IPS-NIHi7 (cell line): ENCODE data around the gene IFITM5.

Source experiments
- DNase-seq: peaks from one replicate; pipeline ENCODE4 v3.0.0; 2012; ENCODE audit warnings: mixed read lengths; ENCODE audit errors: extremely low spot score

IFITM5 gene

DNA sequence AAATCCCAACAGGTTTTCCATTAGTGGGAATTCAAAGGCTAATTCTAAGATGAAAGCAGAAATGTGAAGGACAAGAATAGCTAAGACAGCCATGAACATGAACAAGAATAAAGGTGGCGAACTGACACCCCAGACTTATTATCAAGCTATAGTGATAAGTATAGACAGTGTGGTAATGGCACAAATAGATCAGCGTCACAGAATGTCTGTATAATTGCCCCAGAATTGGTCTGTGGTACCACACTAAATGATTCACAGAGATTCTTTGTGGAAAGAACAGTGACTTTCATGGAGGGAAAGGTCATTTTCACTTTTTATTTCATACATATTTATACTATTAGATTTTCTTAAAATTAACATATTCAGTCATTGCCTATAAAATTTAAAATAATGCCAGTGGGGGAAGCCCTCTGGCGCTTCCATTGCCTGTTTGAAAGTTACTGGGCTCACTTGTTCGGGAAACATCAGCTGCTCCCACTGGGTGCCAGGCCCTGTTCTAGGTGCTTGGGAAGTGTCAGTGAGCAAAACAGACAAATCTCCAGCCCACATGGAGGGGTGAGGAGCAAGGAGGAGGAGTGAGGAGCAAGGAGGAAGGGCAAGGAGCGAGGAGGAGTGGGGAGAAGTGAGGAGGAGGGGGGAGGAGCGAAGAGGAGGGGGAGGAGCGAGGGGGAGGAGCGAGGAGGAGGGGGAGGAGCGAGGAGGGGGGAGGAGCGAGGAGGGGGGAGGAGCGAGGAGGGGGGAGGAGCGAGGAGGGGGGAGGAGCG is 32.5 kb downstream of the IFITM5 start:
- DNase-seq, result no peak

DNA sequence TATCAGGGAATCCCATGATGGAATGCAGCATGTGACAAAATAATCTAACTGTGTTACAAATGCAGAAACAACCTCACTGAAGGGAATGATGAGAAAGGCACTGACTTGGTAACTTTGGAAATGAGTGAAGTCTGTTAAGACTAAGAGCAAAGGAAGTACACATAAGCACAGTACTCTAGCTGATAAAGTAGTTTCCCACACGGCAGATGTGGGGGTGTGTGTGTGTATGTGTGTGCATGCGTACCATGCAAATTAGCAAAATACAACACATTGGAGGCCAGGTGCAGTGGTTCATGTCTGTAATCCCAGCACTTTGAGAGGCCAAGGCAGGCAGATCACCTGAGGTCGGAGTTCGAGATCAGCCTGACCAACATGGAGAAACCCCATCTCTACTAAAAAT is 37.7 kb downstream of the IFITM5 start:
- no peak for DNase-seq

DNA sequence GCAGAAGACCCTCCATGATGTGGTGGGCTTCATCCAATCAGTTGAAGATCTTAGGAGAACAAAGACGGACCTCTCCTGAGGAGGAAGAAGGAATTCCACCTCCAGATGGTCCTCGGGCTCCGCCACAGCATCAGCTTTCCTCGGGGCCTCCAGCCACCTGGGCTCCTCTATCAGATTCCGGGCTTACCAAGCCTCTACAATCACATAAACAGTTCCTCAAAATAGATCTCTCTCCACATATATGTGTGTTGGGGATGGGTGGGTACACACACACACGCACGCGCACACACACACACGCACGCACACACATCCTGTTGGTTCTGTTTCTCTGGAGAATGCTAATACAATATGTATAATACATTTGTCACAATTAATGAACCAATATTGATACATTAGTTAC is 39.9 kb downstream of the IFITM5 start:
- no peak for DNase-seq

GRCh38 chr11:257766-258493 is 41.4 kb downstream of the IFITM5 start:
- DNase-seq, result no peak

GRCh38 chr11:256952-257737 is 42.2 kb downstream of the IFITM5 start:
- no peak for DNase-seq

DNA sequence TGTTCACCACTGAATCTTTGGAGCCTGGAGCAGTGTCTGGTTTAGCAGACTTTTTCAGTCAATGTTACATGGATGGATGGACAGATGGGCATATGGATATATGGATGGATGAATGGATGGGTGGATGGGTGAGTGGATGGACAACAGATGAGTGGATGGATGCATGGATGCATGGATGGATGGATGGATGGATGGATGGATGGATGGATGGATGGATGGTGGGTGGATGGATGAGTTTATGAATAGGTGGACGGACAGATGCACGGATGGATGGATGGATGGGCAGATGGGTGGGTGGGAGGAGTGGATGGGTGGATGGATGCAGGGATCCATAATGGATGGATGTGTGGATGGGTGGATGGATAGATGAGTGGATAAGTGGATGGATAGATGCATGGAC is 43.5 kb downstream of the IFITM5 start:
- DNase-seq, result no peak

DNA sequence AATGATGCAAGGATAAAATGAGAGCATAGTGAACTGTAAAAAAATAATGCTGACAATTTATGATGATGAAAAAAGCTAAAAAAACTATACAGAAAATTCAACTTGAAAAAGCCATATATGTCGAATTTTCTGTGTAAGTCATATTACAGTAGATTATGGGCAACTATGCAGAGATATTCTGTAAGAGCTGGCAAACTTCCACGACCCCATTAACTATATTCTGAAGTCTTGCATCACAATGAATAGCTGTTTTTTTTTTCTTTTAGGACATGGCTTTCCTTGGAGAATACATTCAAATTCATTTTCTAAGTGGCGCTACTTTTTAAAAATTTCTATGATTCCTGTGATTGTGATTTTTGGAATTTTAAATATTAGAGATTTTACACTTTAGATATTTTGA is 44.1 kb downstream of the IFITM5 start:
- no peak for DNase-seq

DNA sequence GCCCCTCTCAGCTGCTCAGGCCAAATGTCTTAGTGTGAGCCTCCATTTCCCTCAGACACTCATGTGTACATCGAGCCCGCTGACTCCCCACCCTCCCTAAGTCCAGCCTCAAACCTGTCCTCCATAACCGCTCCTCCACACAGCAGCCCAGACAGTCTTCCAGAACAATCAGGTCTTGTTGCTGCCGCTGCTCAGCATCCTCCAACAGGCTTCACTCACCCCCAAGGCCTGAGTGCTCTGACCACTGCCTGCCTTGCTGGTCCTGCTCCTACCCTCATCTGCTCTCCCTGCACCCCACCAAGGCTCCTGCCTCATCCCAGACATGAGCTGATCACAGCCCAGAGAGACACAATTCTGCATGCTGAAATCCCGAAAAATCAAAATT is 45.4 kb downstream of the IFITM5 start:
- DNase-seq, result no peak

DNA sequence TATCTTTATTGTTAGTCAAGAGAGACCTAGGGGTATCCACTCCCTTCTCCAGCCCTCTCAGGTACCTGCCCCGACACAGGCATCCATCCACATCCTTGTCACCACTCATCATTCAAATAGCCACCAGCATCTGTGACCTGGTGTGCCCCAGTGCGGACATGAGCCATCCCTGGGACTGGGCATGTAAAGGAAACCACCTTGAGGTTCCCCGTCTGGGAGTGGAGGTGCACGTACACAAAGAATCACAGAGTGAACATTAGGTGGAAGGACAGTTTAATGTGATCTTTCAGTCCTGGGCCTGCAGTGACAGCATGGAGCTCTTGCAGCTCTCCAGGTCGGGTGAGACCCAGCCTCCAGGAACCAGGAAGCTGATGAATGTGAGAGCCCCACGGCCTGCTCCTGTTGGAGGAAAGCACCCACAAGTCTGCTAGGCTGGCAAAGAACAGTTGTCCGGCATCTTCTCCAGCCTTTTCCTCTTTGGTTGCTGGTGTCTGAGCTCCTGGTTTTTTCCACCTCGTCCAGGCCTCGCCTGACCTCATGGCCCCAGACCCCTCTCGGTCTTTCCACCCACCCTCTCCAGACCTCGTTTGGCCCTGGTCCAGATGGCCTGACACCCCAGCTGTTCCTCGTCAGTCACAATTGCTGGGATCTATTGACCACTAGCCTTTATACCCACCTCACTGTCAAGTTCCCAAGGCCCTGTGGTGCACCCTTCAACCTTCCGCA is 46.0 kb downstream of the IFITM5 start:
- no peak for DNase-seq

DNA sequence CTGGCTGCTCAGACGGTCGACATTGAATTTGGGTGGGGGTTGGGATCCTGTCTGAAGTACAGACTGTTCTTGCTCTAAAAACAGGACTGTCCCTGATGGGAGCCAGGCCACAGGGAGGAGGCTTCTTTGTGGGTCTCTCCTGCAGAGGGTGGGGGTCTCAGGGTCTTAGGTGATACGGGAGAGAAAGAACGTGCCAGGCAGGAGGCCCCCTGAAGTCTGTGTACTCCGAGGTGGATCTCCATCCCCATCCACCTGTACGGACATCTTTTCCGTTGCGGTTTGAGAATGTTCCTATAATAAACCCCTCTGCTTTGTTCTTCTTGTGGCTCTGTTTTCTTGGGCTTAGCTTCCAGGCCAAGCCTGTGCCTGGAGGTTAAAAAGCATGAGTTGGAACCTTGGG is 46.7 kb downstream of the IFITM5 start:
- DNase-seq, result no peak

GRCh38 chr11:251550-251949 is 47.8 kb downstream of the IFITM5 start:
- DNase-seq, result no peak

DNA sequence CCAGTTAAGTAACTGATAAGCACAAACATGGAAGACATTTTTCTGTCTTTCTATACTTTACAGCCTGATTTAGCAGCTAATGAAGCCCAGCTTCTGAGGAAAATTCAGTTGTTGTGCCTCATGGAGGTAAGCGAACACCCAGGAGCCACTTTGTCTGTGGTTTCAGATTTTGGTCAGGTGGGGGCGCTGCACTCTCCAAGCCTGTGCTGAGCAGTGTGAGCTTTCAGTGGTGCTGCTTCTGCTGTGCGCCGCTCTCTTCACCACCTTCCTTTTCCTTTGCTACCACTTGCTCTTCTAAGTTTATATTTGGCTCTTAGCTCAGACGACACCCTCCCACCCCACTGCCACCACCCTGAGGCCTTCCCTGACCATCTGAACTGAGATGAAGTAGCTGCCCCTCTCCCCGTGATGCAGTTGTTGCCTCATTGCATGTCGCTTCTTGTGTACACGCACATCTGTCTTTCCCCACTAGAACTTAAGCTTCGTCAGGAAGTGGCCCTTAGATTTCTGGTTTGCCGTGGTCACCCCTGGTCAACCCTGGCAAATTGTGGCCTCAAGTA is 48.5 kb downstream of the IFITM5 start:
- peak; percentile 85 for DNase-seq

GRCh38 chr11:250274-250673 is 49.1 kb downstream of the IFITM5 start:
- no peak for DNase-seq

DNA sequence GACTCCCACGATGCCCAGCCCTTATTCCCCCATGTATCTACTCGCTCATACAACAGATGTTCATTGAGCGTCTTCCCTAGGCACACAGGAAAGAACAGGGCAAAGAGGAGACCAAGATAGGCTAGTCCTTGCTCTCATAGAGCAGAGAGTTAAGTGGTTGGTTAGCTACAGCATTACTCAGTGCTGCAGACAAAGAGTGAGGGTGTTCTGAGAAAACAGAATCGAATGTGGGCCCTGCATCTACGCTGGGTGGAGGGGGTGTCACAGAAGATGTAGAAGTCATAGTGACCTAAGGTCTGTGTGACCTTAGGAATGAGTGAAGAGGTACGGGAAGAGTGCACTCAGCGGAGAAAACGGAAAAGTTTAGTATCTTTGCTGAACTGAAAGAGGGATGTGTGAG is 50.3 kb downstream of the IFITM5 start:
- DNase-seq, result no peak
